Spleen (tissue), 7 donors: ENCODE measurements around the gene AFDN.

Experiments used
- CTCF ChIP-seq, 11 experiments: fragments of 200-600 bp in 7 of 11; fragments of 450-650 bp in 4 of 11; sonication (generic) in 4 of 11; IDR thresholded peaks in 8 of 11; conservative IDR thresholded peaks in 3 of 11; 1 replicate in 7 of 11; 2 replicates in 4 of 11; pipeline versions ENCODE4 v1.4.0 to v1.8.0; 2016 to 2021; ENCODE audit warnings: antibody characterized with exemption in 11 of 11, inconsistent platforms in 4 of 11, mild to moderate bottlenecking in 1 of 11
- POLR2A ChIP-seq, 3 donors: fragments of 450-650 bp; IDR thresholded peaks; one replicate each; pipeline ENCODE4 v1.5.1; 2017; ENCODE audit warnings: antibody characterized with exemption in 3 of 3, mild to moderate bottlenecking in 1 of 3
- POLR2AphosphoS5 ChIP-seq, 3 donors: sonication (generic); formaldehyde crosslinking; IDR thresholded peaks; one replicate each; pipeline ENCODE4 v1.5.1; 2017; ENCODE audit warnings: antibody characterized with exemption in 3 of 3
- donor health status: DM: no; HTN: no; CAD: no; lungs with moderate emphysema.
- donor health status: DM: no; HTN: no; CAD: no.
- donor health status: DM: no; HTN: no; CAD: no.

GRCh38 chr6:167827583-167828324, 1.0 kb downstream of the AFDN start:
- TF ChIP-seq CTCF (IDR thresholded peaks at IDR 0.05 in 8 of 11, conservative IDR thresholded peaks at IDR 0.05 in 3 of 11) (no peak), POLR2AphosphoS5 (IDR thresholded peaks at IDR 0.05) (peak in 2 of 3 donors; percentile 60 to 65), POLR2A (IDR thresholded peaks at IDR 0.05) (no peak)
